Pulmonary artery endothelial cell (primary cell): Measurements from ENCODE around the gene MSH3. TPM values are rescaled to one million over a fixed set of nuclear protein-coding genes. Genes with fewer than 3 reads are reported as not detected.
"Not testable (repeated sequence)": the region's sequence is repeated elsewhere in the genome, so short reads cannot be mapped to it uniquely, and the experiment has no call there.

ENCODE experiments used
- DNase-seq: peaks from one replicate; pipeline ENCODE4 v3.0.0-alpha.2; 2011; ENCODE audit warnings: low read depth, low spot score
- total RNA-seq: library from RNA; depleted of rRNA; stranded (reverse); fragments of >200 nt; gene quantifications from 2 replicates; pipeline ENCODE4 v1.2.3, GENCODE V29; 2014

Gene MSH3
- total RNA-seq, 1 donor from 2014 or later = 8.4 TPM

DNA sequence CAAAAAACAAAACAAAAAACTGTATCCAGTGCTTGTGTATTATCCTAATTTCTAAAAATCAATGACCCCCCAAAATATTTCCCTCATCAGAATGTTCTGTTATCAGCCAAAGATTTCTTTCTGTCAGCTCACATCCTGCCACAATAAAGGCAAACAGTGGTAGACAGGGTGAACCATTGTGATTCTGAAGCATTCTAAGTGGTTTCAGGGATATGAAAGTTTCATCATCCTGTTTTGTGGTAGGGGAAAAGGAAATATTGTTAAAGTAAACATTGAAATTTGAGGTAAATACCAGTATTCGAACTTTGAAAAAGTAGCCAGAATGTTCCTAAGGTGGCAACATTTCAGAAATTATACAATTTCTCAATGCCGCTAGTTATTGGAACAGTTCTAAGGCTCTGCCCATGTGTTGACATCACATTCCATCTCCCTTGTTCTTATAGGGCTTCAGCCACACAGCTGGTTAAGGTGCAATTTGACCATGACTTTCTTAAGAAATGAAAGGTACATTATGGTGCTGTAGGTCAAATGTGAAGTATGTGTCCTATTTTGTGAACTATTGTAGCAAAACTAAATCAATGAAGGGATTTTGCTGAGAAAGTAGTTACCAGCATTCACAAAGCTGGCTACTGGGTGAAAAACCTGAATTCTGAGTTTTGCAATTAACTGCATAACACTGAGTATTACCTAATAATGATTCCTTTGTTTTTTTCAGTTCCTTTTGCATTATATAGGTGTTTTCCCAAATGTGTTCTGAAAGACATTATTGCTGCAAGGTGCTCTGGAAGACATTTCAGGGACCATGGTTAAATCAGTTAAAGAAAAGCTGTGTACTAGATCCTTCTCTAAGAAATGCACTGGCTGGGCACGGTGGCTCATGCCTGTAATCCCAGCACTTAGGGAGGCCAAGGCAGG, 198.1 kb downstream of the MSH3 start:
- no peak for DNase-seq

GRCh38 chr5:80853413-80853812, 199.0 kb downstream of the MSH3 start:
- no peak for DNase-seq

- DNase-seq = no peak
Measured at GRCh38 chr5:80854583-80854982, 200.1 kb downstream of the MSH3 start.

DNA sequence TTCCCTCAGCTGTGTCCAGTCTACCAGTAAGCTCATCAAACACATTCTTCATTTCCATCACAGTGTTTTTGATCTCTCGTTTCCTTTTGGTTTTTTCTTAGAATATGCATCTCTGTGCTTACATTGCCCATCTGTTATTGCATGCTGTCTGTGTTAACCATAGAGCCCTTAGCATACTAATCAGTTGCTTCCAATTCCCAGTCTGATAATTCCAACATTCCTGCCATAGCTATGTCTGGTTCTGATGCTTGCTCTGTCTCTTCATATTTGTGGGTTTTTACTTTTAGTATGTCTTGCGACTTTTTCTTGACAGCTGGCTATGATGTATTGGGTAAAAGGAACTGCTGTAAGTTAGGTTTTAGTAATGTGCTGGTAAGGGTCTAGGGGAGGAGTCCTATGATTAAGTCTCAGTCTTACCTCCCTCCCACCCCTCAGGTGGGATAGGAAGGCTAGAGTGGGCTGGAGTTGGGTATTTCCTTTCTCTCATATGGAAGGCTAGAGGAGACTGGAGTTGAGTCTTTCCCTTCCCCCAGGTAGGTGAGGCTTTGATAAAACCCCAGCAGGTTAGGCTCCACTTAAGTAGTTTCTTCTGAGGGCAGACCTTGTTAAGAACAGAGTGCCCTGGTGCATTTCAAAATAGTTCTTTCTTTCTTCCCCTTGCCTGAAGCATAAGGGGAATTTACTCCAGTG, 206.6 kb downstream of the MSH3 start:
- DNase-seq = no peak

DNA sequence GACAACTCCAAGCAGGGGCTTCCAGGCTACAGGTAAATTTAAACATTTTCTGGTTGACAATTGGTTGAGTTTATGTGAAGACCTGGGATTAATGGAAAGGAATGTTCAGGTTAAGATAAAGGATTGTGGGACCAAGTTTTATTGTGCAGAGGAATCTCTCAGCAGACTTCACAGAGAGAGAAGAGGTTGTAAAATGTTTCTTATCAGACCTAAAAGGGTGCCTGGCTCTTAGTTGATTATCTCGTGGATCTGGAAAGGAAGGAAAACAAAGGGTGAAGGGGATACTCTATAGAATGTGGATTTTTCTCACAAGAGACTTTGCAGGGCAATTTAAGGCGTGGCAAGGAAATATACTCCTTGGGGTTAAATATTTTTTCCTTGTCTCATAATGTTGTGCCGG, 209.3 kb downstream of the MSH3 start:
- DNase-seq = no peak

GRCh38 chr5:80864109-80864508, 209.7 kb downstream of the MSH3 start:
- DNase-seq = no peak

DNA sequence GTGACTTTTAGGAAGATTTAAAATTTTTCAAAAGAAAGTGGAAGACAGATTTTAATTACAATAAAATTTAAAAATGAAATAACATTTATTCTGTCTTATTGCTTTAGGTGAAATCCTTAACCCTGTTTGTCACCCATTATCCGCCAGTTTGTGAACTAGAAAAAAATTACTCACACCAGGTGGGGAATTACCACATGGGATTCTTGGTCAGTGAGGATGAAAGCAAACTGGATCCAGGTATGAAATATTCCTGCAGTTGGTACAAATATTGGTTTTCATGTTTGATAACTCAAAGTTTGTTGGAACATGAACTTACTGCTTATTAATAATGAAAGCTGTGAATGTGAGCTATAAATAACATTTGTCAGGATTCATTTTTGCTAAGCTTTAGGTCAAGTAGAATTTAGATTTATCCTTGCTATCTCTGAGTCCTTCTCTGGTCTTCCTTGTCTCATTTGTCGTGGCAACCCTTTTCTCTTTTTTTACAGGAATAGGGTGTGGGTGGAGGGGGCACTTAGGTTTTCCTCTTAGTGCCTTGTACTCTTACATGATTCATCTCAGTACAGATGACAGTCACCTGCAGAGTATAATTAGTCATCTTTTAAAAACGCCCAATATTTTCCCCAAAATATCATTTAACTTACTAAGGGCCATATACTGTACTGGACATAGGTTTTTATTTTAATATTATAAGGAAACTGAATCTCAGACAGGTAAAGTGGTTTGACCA, 210.4 kb downstream of the MSH3 start:
- DNase-seq = no peak

- DNase-seq = no peak
Measured at GRCh38 chr5:80865551-80865950, 211.1 kb downstream of the MSH3 start.

DNA sequence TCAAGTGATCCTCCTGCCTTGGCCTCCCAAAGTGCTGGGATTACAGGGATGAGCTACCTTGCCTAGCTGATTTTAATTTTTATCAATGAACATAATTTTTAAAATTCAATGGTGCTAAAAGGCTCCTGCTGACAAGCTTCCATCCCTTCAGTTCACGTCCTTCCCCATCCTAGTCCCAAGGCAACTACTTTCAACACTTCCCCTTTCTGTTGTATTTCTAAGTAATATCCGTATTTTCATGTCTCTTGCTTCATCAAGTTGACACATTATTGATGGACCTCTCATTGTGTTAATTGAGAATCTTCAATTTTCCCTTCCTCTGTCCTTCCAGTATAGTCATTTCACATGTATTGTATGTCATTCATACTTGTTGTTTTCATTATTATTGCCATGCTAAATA, 211.9 kb downstream of the MSH3 start:
- no peak for DNase-seq

DNA sequence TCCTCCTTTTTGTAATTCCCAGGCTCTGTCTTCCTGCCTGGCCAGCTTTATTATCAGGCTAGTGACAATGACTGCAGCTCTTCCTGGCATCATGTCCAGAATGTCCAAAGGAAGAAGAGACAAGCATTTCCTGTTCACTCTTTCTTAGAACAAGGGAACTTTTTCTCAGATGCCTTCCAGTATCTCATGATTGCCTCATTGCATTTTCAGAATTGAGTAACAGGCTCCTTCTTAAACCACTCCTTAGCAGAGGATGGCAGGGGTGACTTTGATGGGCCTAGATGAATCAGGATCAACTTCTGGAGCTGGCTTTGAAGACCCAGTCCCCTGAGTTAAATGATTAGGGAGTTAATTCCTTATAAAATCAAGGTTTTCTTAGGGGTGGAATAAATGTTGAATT, 212.8 kb downstream of the MSH3 start:
- no peak for DNase-seq

- no peak for DNase-seq
Measured at GRCh38 chr5:80870442-80870841, 216.0 kb downstream of the MSH3 start.

DNA sequence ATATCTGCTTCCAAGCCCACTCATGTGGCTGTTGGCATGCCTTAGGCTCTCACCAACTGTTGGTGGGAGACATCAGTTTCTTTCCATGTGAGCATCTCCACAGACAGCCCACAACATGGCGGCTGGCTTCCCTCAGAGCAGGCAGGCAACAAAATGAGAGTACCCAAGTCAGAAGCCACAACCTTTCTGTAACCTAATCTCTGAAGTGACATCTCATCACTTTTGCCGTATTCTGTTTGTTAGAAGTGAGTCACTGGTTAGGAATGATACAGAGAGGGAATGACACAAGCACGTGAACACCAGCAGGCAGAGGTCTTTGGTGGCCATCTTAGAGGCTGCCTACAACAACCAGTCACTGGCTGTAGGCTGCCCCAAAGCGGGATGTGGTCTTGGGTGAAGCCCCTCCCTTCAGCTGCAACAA, 217.1 kb downstream of the MSH3 start:
- no peak for DNase-seq

DNA sequence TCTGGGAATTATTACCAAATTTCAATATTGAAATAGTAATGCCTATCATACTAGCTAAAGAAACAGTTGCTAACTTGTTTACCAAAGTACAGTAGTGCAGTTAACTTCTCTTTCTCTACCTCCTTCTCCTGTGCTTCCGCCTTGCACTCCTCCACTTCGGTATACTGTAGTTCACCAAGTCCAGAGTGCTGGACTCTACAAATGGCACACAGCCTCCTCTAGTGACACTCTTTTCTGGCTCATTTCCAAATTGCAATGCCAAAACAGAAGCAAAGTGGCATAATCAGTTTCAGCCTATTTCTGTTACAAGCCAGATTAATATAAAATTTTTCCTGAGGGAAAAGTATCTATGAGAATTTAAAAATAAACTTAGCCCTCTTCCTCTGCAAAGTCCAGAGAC, 219.7 kb downstream of the MSH3 start:
- no peak for DNase-seq

- DNase-seq = no peak
Measured at GRCh38 chr5:80877592-80877991, 223.1 kb downstream of the MSH3 start.

DNA sequence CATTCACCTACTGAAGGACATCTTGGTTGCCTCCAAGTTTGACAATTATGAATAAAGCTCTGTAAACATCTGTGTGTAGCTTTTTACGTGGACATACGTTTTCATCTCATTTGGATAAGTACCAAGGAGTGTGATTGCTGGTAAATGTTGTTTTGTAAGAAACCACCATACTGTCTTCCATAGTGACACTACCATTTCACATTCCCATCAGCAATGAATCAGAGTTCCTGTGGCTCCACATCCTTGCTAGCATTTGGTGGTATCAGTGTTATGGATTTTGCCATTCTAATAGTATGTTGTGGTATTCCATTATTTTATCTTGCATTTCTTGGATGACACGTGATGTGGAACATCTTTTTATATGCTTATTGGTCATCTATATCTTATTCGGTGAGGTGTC, 227.3 kb downstream of the MSH3 start:
- DNase-seq = no peak

GRCh38 chr5:80883390-80883789, 228.9 kb downstream of the MSH3 start:
- DNase-seq = not testable (repeated sequence)

DNA sequence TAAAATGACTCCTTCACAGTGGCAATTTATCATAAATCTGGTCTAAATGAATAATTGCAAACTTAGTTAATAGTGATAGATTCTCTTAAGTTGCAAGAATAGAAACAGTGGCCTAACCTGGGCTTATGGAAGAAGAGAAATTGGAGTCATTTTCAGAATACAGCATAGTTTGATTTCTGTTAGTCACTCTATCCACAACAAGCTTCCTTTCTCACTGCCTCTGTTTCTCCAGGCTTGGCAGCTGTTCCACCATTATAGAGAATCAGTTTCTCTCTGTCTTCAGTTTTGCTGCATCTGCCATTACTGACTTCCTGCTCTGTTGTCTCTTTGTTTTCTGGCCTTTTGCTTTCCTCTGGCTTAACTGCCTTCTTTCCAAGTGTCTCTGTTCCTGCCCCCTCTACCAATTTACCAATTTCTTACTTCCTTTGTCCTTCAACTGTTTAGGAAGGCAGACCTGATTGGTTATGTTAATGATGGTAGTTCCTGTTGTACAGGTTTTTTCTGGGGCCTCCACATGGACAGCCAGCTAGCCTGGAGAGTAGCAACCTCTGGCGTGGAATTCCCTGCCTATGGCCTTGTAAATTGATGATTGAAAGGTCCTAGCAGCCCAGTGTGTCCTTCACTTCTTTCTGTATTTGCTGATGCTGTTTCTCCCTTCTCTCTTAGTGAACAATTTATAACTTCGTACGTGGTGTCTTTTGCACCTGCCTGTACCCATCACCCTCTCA, 229.8 kb downstream of the MSH3 start:
- DNase-seq = no peak

- DNase-seq = no peak
Measured at GRCh38 chr5:80884929-80885328, 230.5 kb downstream of the MSH3 start.

DNA sequence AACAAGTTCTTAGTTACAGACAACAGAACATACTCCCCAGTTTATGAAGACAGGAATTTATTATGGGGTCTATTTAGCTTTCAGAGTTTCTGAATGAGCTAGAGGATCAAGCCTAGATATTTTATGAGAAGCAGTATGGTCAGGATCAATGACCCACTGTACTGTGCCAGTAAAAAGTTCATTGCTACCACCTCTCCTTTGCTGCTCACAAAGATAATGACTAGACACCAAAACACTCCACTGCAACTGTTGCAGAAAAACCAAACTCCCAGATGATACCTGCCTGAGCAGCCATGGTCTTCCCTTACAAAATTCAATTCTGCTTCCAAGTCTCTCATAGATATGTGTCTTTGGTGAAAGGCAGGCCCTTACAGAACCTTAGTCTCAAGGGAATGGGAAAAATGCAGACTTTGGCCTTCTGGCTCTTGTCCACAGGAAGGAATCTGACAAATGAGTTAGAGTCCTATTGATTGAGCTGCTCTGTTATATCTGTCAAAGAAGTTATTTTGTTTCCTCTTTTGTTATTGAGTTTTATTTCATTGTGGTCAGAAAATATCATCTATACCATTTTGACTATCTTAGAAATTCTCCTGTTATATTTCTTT, 231.0 kb downstream of the MSH3 start:
- DNase-seq = no peak

GRCh38 chr5:80894083-80894482, 239.6 kb downstream of the MSH3 start:
- DNase-seq = no peak

- DNase-seq = no peak
Measured at GRCh38 chr5:80895523-80895922, 241.1 kb downstream of the MSH3 start.
